ENCODE data around the gene SPPL2B. TPM values are rescaled to one million over a fixed set of nuclear protein-coding genes. Genes with fewer than 3 reads are reported as not detected.

Gene SPPL2B
- total and polyA plus RNA-seq, 2 experiments from 2014 or later, result 23.5 to 51.0 TPM

GRCh38 chr19:2306281-2306806 lies 22.1 kb upstream of the SPPL2B start:
- H3K9me2 ChIP-seq (ENCODE audit: insufficient read depth), result no peaks in the 10 kb centered on the region
- ATAC-seq, result no peak
- Mint-ChIP-seq H3K27ac (no peak overlapping the region), H3K4me1 (peaks cover 7% of the 10 kb centered on the region), H3K27me3 (ENCODE audit: insufficient read depth, low read depth, poor library complexity) (peaks cover 49% of the 10 kb centered on the region), H3K4me3 (no peak overlapping the region), H3K36me3 (ENCODE audit: low read depth) (no peaks in the 10 kb centered on the region), H3K9me3 (no peaks in the 10 kb centered on the region; the same call in 1 of the 3 replicates)
- H3K27ac ChIP-seq (ENCODE audit: low read depth), result no peak overlapping the region
- H2AFZ ChIP-seq, result no peak overlapping the region
- no peaks in the 10 kb centered on the region for H3F3A ChIP-seq (replicated peaks; ENCODE audit: low read depth)
- H3K4me2 ChIP-seq, result no peak overlapping the region
- H3K4me1 ChIP-seq (ENCODE audit: insufficient read depth), result peaks cover 5% of the 10 kb centered on the region; the same call in 1 of the 2 replicates
- no peak for TF ChIP-seq CREB1 (CRISPR knock-in tag; IDR thresholded peaks at IDR 0.05; ENCODE audit: low read depth)
- TF ChIP-seq CTCF (conservative IDR thresholded peaks at IDR 0.05; ENCODE audit: low read depth in 2 of 2), result 0 out of 4 replicates have a peak, but pooled peaks of 1 of the 2 experiments have one; percentile 7
- no peaks in the 10 kb centered on the region for H3K36me3 ChIP-seq (ENCODE audit: insufficient read depth)
- H3K79me2 ChIP-seq (replicated peaks; ENCODE audit: insufficient read depth), result no peaks in the 10 kb centered on the region
- no peaks in the 10 kb centered on the region for H4K20me1 ChIP-seq (replicated peaks; ENCODE audit: insufficient read depth)
- DNase-seq (ENCODE audit: low spot score), result no peak
- H3K27me3 ChIP-seq (ENCODE audit: insufficient read depth), result peaks cover 42% of the 10 kb centered on the region
- H3K4me3 ChIP-seq, result no peak overlapping the region

DNA sequence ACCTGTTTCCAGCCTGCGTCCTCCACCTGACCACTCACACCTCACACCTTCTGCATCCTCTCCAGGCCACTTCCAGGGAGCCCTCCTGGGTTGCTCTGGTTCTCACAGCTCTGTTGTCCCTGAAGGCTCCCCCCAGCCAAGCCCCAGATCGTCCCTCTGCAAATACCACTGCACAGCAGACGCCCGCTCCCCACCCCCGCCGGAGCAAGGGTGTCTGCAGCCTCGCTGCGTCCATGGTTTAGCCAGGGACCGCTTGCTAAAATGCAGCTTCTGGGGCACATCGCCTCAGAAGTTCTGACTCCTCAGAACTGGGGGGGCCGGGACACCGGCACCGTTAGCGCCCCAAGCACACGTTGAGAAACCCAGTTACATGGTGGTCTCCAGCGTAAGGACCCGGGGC lies 21.5 kb upstream of the SPPL2B start:
- Histone ChIP-seq H3F3A (replicated peaks; ENCODE audit: low read depth) (no peaks in the 10 kb centered on the region), H3K36me3 (ENCODE audit: insufficient read depth) (no peaks in the 10 kb centered on the region), H2AFZ (peak overlapping the region; percentile 91), H4K20me1 (replicated peaks; ENCODE audit: insufficient read depth) (no peaks in the 10 kb centered on the region), H3K4me1 (ENCODE audit: insufficient read depth) (peaks cover 5% of the 10 kb centered on the region; the same call in 1 of the 2 replicates), H3K4me3 (peak overlapping the region; percentile 58; the same call in 1 of the 2 replicates), H3K79me2 (replicated peaks; ENCODE audit: insufficient read depth) (no peaks in the 10 kb centered on the region), H3K9me2 (ENCODE audit: insufficient read depth) (no peaks in the 10 kb centered on the region), H3K4me2 (peak overlapping the region; percentile 79), H3K27me3 (ENCODE audit: insufficient read depth) (peaks cover 40% of the 10 kb centered on the region), H3K27ac (ENCODE audit: low read depth) (no peak overlapping the region)
- DNase-seq (ENCODE audit: low spot score) (no peak), ATAC-seq (no peak)
- peaks cover 47% of the 10 kb centered on the region for H3K27me3 Mint-ChIP-seq (ENCODE audit: insufficient read depth, low read depth, poor library complexity)
- no peak overlapping the region for H3K27ac Mint-ChIP-seq
- no peaks in the 10 kb centered on the region; the same call in 2 of the 3 replicates for H3K9me3 Mint-ChIP-seq
- H3K36me3 Mint-ChIP-seq (ENCODE audit: low read depth), result no peaks in the 10 kb centered on the region
- peaks cover 7% of the 10 kb centered on the region for H3K4me1 Mint-ChIP-seq
- no peak overlapping the region for H3K4me3 Mint-ChIP-seq
- TF ChIP-seq EZH2 (IDR thresholded peaks at IDR 0.05; ENCODE audit: low read depth, unreplicated experiment) (no peak), CTCF (conservative IDR thresholded peaks at IDR 0.05; ENCODE audit: low read depth in 2 of 2) (no peak), ZNF462 (CRISPR knock-in tag; IDR thresholded peaks at IDR 0.05) (no peak), POLR2AphosphoS5 (IDR thresholded peaks at IDR 0.05; ENCODE audit: low read depth) (no peak), NANOG (IDR thresholded peaks at IDR 0.05; ENCODE audit: borderline replicate concordance) (no peak), ZNF114 (CRISPR knock-in tag; IDR thresholded peaks at IDR 0.05) (no peak)
